RWPE2 (cell line): Measurements from ENCODE around the gene CCSER2.

Source experiments
- ATAC-seq: fragments of 200-7000 bp; cut with Tn5 transposase; 3 replicates; pipeline ENCODE4 v1.9.1; 2021; ENCODE audit warnings: low read depth
- DNase-seq: peaks from one replicate; pipeline ENCODE4 v3.0.0-alpha.2; 2020; ENCODE audit warnings: low spot score
- H3K27ac ChIP-seq: fragments of 450-650 bp; 2 replicates; pipeline ENCODE4 v1.5.1; 2017; ENCODE audit warnings: mild to moderate bottlenecking; ENCODE audit not compliant: poor library complexity, severe bottlenecking
- H3K27me3 ChIP-seq: fragments of 250-450 bp; sonication (Bioruptor Pico); 2 replicates; pipeline ENCODE4 v1.5.1; 2021; ENCODE audit warnings: mild to moderate bottlenecking, moderate library complexity; ENCODE audit not compliant: insufficient read depth, poor library complexity, severe bottlenecking
- H3K36me3 ChIP-seq: fragments of 250-450 bp; sonication (Bioruptor Pico); 2 replicates; pipeline ENCODE4 v1.5.1; 2020; ENCODE audit warnings: low read depth, mild to moderate bottlenecking, moderate library complexity
- H3K4me1 ChIP-seq: fragments of 250-450 bp; sonication (Bioruptor Pico); 2 replicates; pipeline ENCODE4 v1.5.1; 2021; ENCODE audit warnings: mild to moderate bottlenecking, moderate library complexity; ENCODE audit not compliant: insufficient read depth, poor library complexity, severe bottlenecking
- H3K4me3 ChIP-seq: fragments of 250-450 bp; sonication (Bioruptor Pico); 2 replicates; pipeline ENCODE4 v1.5.1; 2021; ENCODE audit warnings: mild to moderate bottlenecking, moderate library complexity; ENCODE audit not compliant: severe bottlenecking
- H3K9me3 ChIP-seq: fragments of 250-450 bp; sonication (Bioruptor Pico); 2 replicates; pipeline ENCODE4 v1.5.1; 2021; ENCODE audit warnings: mild to moderate bottlenecking, moderate library complexity; ENCODE audit not compliant: severe bottlenecking
- TF ChIP-seq, protein P1 (sequence below): fragments of 450-650 bp; IDR thresholded peaks from one replicate; pipeline ENCODE4 v1.5.1; 2017; ENCODE audit warnings: mild to moderate bottlenecking, moderate library complexity; ENCODE audit not compliant: poor library complexity, severe bottlenecking

Gene CCSER2

DNA sequence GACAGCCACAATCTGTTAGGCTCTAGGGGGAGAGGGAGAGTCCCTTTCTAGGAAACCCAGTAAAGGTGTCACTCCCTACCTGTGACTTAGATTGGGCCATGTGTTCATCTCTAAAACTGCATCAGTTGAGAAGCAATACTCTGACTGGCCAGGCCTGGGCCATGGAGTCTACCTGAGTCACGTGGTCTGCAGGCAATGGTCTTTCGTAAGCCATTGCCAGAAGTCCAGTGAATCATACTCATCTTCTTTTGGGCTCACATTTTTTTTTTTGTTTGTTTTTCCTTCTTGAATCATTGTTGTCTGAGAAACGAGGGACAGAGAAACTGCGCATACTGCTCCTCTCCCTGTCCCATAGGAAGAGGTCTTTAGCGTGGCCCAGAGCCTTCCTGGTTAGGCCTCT, 215.6 kb downstream of the CCSER2 start:
- DNase-seq, result no peak
- ATAC-seq, result peak; percentile 39; the same call in 1 of the 3 replicates
- no peaks in the 10 kb centered on the region for H3K9me3 ChIP-seq
- H3K27ac ChIP-seq, result no peak overlapping the region
- H3K27me3 ChIP-seq, result no peaks in the 10 kb centered on the region
- TF ChIP-seq, protein P1, sequence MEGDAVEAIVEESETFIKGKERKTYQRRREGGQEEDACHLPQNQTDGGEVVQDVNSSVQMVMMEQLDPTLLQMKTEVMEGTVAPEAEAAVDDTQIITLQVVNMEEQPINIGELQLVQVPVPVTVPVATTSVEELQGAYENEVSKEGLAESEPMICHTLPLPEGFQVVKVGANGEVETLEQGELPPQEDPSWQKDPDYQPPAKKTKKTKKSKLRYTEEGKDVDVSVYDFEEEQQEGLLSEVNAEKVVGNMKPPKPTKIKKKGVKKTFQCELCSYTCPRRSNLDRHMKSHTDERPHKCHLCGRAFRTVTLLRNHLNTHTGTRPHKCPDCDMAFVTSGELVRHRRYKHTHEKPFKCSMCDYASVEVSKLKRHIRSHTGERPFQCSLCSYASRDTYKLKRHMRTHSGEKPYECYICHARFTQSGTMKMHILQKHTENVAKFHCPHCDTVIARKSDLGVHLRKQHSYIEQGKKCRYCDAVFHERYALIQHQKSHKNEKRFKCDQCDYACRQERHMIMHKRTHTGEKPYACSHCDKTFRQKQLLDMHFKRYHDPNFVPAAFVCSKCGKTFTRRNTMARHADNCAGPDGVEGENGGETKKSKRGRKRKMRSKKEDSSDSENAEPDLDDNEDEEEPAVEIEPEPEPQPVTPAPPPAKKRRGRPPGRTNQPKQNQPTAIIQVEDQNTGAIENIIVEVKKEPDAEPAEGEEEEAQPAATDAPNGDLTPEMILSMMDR, result no peak
- H3K36me3 ChIP-seq, result no peaks in the 10 kb centered on the region
- peaks cover 10% of the 10 kb centered on the region for H3K4me1 ChIP-seq
- H3K4me3 ChIP-seq, result no peak overlapping the region

DNA sequence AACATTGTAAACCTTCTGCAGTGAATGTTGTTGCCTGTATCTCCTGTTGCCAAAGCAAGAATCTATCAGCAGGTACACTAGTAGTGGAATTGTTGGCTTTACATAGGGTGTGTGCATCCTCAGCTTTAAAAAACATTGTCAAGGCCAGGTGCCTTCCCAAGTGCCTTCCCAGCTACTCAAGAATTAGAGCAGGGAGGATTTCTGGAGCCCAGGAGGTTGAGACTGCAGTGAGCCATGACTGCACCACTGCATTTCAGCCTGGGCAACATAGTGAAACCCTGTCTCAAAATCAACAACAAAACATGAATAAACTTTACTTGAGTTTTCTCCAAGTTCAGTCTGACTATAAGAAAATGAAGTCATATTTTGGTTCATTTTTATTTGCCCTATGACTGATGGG, 217.3 kb downstream of the CCSER2 start:
- no peak for DNase-seq
- no peaks in the 10 kb centered on the region for H3K4me1 ChIP-seq
- ATAC-seq, result no peak
- H3K27ac ChIP-seq, result no peak overlapping the region
- TF ChIP-seq, protein P1, result no peak
- H3K4me3 ChIP-seq, result no peak overlapping the region
- H3K36me3 ChIP-seq, result no peaks in the 10 kb centered on the region
- H3K27me3 ChIP-seq, result no peaks in the 10 kb centered on the region
- no peaks in the 10 kb centered on the region for H3K9me3 ChIP-seq

DNA sequence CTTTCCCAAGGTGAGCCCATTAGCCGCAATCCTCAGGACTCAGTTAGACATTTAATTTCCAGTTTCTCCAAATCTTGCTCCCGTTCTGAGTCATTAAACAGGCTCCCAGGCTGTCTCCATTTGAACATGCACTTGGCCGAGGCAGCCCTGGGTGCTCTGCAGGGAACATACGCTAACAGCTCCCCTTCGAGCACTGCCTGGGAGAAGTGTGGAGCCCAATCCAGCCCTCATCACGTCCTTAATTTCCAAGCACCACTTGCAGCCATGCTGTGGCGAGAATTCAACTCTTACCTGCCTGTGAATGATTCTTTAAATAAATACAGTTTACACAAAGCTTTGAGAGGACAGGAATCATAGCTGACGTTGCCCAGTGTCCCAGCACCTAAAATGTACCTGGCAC, 218.2 kb downstream of the CCSER2 start:
- H3K36me3 ChIP-seq, result no peaks in the 10 kb centered on the region
- no peak overlapping the region for H3K4me3 ChIP-seq
- no peaks in the 10 kb centered on the region for H3K9me3 ChIP-seq
- no peaks in the 10 kb centered on the region for H3K27me3 ChIP-seq
- DNase-seq (no peak), ATAC-seq (no peak)
- no peak overlapping the region for H3K27ac ChIP-seq
- H3K4me1 ChIP-seq, result no peaks in the 10 kb centered on the region
- TF ChIP-seq, protein P1, result no peak

DNA sequence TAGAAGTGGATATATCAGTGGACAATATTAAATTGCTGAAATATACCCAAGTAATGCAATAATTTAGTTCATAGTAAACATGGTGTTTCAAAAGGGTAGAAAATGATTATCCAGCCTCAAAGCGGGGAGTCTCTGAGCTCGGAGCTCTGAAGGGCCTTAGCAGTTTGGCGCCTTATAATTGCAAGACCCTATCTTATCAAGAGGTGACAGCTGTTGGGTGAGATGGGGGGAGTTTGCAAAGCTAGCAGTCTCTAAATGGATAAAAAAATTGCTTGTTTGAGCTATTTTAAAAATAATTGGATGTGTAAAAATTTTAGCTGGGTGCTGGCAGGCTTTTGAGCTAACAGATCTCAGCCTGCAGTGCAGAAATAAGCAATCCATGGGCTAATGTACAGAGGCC, 219.2 kb downstream of the CCSER2 start:
- Histone ChIP-seq H3K27me3 (no peaks in the 10 kb centered on the region), H3K4me1 (no peaks in the 10 kb centered on the region), H3K9me3 (peaks cover 3% of the 10 kb centered on the region), H3K27ac (no peak overlapping the region), H3K4me3 (no peak overlapping the region), H3K36me3 (no peaks in the 10 kb centered on the region)
- ATAC-seq (no peak), DNase-seq (no peak)
- TF ChIP-seq, protein P1, result no peak

DNA sequence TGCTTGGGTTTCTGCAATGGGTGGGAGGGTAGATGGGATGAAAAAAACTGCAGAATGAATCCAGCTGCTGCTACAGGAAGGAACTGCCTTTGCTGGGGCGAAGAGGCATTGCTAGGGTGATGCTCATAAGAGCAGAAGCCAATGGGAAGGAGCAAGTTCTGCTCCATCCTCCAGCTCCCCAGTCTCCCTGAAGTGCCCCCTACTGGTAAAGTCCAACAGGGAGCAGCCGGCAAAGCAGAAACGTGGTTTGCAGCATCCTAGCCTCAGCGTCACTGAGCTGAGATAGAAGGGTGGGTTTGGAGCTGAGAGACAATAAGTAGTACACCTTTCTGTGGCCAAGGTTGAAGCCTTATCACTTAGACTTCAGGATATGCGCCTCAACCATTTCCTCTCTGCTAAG, 220.5 kb downstream of the CCSER2 start:
- Histone ChIP-seq H3K4me3 (no peak overlapping the region), H3K27ac (no peak overlapping the region), H3K9me3 (peaks cover 3% of the 10 kb centered on the region), H3K4me1 (no peaks in the 10 kb centered on the region), H3K36me3 (no peaks in the 10 kb centered on the region), H3K27me3 (no peaks in the 10 kb centered on the region)
- DNase-seq, result no peak
- TF ChIP-seq, protein P1, result no peak
- no peak for ATAC-seq
